A375 (cell line): Measurements from ENCODE around the gene FBXO42. TPM values are rescaled to one million over a fixed set of nuclear protein-coding genes. Genes with fewer than 3 reads are reported as not detected.

Experiments
- small RNA-seq: library from RNA; depleted of rRNA; stranded (forward); fragments of <200 nt; gene quantifications from one replicate; pipeline ENCODE3, GENCODE V24; 2014
- total RNA-seq: library from RNA; depleted of rRNA; stranded (reverse); fragments of >200 nt; shearing (Covaris generic); gene quantifications from 2 replicates; pipeline ENCODE4 v1.2.3, GENCODE V29; 2014; rRNA removed

The FBXO42 gene
- 6.3 and 15.6 TPM in 2 replicates for total RNA-seq

DNA sequence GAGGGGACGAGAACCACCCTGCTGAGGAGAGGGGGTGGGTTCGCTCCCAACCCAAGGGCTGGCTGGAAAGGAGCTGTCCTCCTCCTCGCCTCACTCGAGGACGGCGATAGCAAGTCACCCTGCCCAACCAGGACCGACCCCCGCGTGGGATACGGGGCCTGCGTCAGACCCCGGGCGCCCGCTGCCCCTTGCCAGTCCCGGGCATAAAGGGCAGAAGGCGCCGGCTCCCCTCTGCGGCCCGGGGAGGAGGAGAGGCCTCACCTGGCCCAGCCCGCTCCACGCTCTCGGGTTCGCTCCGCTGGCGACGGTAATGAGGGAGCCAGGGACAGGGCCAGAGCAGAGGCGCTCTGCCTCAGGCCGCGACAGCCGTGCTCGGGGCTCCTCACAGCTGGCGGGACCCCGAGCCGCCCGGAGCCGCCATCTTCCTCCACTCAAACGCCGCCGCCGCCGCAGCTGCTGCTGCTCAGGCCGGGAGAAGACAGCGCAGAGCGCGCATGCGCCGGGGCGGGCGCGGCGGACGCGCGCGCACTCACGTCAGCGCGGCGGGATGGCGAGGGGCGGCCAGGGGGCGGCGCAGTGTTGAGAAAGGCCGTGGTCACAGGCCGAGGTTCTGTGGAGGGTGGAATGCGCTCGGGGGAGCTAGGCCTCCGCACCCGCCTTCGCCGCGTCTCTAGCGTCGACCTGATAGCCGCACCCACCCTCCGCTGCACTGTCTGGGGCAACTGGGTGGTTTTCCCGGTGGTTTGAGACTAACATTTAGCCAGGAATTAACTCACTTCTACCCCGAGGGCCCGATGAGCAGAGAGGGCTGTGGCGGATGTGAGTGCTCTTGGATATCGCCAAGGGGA, at the start of gene FBXO42:
Gene FBXO42 (minus strand): TSS at position 487 of the 848 bp plus-strand sequence. CDS start 37,062 bp downstream, outside the sequence.

DNA sequence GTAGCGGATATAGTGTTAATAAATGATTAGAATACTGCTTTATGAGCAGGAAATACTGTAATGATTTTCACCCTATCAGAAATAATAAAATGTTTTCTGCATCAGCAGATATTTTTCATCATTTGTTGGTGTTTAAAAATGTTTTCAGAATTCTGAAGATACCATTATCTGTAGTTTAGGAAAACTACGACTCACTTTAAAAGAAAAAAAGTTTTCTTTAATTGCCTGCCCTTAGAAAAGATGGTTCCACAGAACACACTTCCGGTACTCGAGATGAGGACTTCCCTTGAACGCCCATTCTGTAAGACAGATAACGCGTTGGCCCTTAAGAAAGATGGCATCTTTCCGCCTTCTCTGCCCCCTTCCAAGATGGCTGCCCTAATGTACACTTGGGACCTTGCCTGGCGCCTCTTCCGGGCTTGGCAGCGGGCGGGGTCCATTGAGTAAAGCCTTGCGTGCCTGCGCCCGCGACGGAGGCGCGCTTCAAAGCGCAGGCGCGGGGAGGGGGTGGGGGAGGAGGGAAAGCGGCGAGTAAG, 14.5 kb upstream of the FBXO42 start, which contains the start of gene SZRD1:
Gene SZRD1 (plus strand): TSS at position 521 of the 536 bp plus-strand sequence. CDS start 16 bp downstream, outside the sequence.

DNA sequence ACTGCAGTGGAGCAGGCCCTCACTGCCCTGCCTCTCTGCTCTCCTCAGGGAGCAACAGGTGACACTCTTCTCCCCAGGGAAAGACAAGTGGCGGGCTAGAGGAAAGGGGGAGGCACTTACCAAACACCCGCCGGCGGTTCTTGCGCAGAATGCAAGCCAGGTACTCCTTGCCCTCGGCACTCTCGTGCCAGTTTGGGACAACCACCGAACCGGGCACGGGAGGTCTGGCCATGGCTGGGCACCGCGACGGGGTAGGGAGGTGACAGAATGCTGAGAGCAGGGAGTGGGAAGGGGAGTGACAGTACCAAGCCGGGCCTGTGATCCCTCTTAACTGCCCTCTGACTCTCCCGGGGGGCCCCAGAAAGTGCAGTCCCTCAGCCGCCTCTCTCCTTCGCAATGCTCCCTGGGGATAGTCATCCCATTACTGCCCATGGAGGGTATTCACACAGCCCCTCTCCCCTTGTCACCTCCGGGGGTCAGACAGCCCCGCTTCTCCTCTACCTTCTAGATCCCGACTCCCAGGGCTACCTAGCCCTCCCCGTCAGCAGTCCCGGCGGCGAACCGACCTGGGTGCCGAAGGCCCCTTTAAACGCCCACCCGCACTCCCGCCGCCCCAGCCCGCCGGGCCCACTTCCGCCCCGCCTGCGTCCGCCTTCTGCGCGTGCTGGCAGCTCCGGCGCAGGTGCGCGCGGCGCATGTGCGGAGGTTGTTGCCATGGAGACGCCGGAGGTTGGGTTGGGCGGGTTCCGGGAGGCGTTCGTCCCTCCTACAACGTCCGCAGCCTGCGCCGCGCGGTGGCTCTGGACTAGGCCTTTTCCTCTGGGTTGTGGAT, 115.6 kb downstream of the FBXO42 start, which contains the start of gene CPLANE2:
Gene CPLANE2 (minus strand): TSS at position 673 of the 832 bp plus-strand sequence. CDS start 441 bp downstream, at position 232.

DNA sequence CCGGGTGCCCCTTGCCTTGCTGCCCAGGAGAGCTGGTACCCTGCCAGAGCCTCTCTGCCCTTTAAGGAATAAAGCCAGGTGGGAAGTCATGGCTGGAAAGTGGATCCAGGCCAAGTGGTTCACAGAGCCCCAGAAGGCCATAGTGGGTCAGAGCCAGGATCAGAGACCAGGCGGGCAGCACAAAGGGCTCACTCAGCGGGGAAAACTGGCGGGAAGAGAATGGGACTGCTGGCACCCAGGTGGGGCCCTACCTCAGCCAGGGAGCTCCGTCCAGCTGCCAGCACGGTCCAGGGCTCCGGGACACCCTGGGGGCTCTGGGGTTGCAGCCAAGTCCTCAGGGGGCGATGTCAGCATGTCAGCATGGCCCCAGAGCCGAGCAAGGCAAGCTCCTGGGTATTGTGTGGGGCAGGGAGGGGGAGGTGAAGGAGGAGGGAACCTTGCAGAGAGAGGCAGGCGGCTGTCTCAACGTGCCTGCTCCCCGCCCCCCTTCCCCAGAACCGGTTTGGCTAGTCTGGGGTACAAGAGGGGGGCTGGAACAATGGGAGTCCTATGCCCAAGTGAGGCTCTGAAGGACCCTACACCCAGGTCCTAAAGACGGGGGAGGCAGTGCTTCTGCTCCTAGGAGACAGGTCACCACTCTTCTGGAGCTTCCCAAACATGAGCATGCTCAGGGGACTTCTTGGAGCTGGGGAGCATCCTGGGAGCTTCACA, 139.9 kb downstream of the FBXO42 start, which contains the start of gene ARHGEF19:
Gene ARHGEF19 (minus strand): TSS at position 402 of the 711 bp plus-strand sequence. CDS start 3,598 bp downstream, outside the sequence.

Small RNAs within 50 kb of the gene (small RNA-seq; reads per million reads assigned to genes)
- not detected for gene MT1XP1

Other genes with a start within 250 kb of the FBXO42 start
- 283 and 306 TPM in 2 replicates for gene EPHA2, start 196.4 kb downstream of the FBXO42 start, total RNA-seq
- 6.8 and 8.0 TPM in 2 replicates for gene ARHGEF19, start 139.8 kb downstream of the FBXO42 start, total RNA-seq
- gene CPLANE2, start 115.3 kb downstream of the FBXO42 start, total RNA-seq, result 10.0 and 18.1 TPM in 2 replicates
- 90.1 and 91.1 TPM in 2 replicates for gene SZRD1, start 14.8 kb upstream of the FBXO42 start, total RNA-seq
- not detected in 2 replicates for gene SPATA21, start 84.9 kb upstream of the FBXO42 start, total RNA-seq
- gene NECAP2, start 88.2 kb upstream of the FBXO42 start, total RNA-seq, result 48.8 and 53.9 TPM in 2 replicates
- under 0.01 TPM in 2 replicates for gene RNU1-1, start 161.8 kb upstream of the FBXO42 start, total RNA-seq